Osteoblast (primary cell): ENCODE results near the gene NFIA. TPM values are rescaled to one million over a fixed set of nuclear protein-coding genes. Genes with fewer than 3 reads are reported as not detected.
A peak's percentile ranks its signal among the peaks of the same experiment; 100 is the strongest.

Experiments used
- DNase-seq: peaks from one replicate; pipeline ENCODE4 v3.0.0; 2011; ENCODE audit warnings: low spot score, mixed read lengths; ENCODE audit not compliant: insufficient read length; ENCODE audit errors: missing footprints
- H2AFZ ChIP-seq: 2 replicates; pipeline ENCODE4 v1.6.0; 2011; ENCODE audit warnings: mild to moderate bottlenecking, low read length
- H3K27ac ChIP-seq: 2 replicates; pipeline ENCODE4 v1.5.1; 2011; ENCODE audit warnings: mild to moderate bottlenecking, low read depth, low read length, moderate library complexity
- H3K27me3 ChIP-seq: 2 replicates; pipeline ENCODE4 v1.6.0; 2012; ENCODE audit warnings: mild to moderate bottlenecking, control low read depth, inconsistent platforms, low read length, moderate library complexity; ENCODE audit not compliant: insufficient read depth
- H3K36me3 ChIP-seq: 2 replicates; pipeline ENCODE4 v1.5.1; 2011; ENCODE audit warnings: mild to moderate bottlenecking, low read length, control low read depth, moderate library complexity; ENCODE audit not compliant: insufficient read depth
- H3K4me1 ChIP-seq: 2 replicates; pipeline ENCODE4 v1.5.1; 2011; ENCODE audit warnings: mild to moderate bottlenecking, low read length, control low read depth, moderate library complexity; ENCODE audit not compliant: insufficient read depth
- H3K4me2 ChIP-seq: 2 replicates; pipeline ENCODE4 v1.6.0; 2011; ENCODE audit warnings: mild to moderate bottlenecking, low read length; ENCODE audit not compliant: insufficient read depth
- H3K4me3 ChIP-seq: fragments of 200-600 bp; sonication (generic); 3 replicates; pipeline ENCODE4 v1.5.1; 2012; ENCODE audit warnings: mild to moderate bottlenecking, low read length, inconsistent platforms; ENCODE audit not compliant: insufficient read depth
- H3K79me2 ChIP-seq: 2 replicates; pipeline ENCODE4 v1.6.0; 2012; ENCODE audit warnings: mild to moderate bottlenecking, low read length, control low read depth, inconsistent platforms; ENCODE audit not compliant: insufficient read depth
- H3K9me3 ChIP-seq: 2 replicates; pipeline ENCODE4 v1.5.1; 2011; ENCODE audit warnings: low read depth, low read length, control low read depth
- H4K20me1 ChIP-seq: 2 replicates; pipeline ENCODE4 v1.6.0; 2012; ENCODE audit warnings: mild to moderate bottlenecking, low read length, control low read depth; ENCODE audit not compliant: insufficient read depth
- total RNA-seq: library from RNA; depleted of rRNA; stranded (reverse); fragments of >200 nt; gene quantifications from 2 replicates; pipeline ENCODE4 v1.2.3, GENCODE V29; 2012
- TF ChIP-seq, protein P1 (sequence below): IDR thresholded peaks from 2 replicates; pipeline ENCODE4 v1.5.1; 2011; ENCODE audit warnings: mild to moderate bottlenecking, low read depth, low read length, moderate library complexity; ENCODE audit errors: extremely low read depth

The NFIA gene
- total RNA-seq, 1 donor, result 7.2 TPM

DNA sequence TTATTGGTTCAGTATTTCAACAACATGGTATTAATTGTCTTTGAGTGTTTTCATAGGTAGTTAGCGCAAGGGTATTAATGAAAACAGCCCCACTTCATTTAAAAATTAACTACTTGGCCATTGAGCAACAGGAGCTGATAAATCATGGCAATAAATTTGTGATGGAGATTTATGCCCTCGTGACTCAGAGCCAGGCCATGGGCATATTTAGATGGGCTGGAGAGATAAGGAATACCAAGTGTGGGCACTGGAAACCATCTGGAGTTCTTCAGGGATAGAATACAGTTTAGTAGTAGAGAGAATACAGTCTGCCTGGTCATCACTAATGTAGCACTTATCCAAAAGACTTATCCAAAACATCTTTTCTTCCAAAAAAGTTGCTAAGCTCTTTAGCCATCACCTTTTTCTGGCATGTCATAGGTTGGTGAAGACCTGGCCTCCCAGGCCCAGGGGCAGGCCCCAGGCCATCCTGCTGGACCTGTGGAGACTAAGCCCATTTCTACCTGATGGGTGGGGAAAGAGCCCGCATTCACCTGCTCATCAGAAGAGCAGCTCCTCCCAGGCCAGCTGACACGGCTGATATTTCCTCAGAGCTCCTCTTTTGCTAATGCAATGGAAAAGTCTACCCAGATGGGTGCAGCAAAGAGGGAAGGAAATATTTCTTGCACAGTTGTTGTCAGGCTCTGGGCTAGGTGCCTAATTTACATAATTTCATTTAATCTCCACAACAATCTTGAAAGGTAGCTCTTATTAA is 404.6 kb downstream of the NFIA start:
- Histone ChIP-seq H3K4me3 (no peak overlapping the region), H3K36me3 (no peaks in the 10 kb centered on the region), H3K27ac (no peak overlapping the region), H3K9me3 (no peaks in the 10 kb centered on the region), H3K4me1 (no peaks in the 10 kb centered on the region), H3K4me2 (no peak overlapping the region), H2AFZ (no peak overlapping the region), H3K27me3 (no peaks in the 10 kb centered on the region), H4K20me1 (no peaks in the 10 kb centered on the region), H3K79me2 (no peaks in the 10 kb centered on the region)
- peak; percentile 49 for DNase-seq
- TF ChIP-seq, protein P1, sequence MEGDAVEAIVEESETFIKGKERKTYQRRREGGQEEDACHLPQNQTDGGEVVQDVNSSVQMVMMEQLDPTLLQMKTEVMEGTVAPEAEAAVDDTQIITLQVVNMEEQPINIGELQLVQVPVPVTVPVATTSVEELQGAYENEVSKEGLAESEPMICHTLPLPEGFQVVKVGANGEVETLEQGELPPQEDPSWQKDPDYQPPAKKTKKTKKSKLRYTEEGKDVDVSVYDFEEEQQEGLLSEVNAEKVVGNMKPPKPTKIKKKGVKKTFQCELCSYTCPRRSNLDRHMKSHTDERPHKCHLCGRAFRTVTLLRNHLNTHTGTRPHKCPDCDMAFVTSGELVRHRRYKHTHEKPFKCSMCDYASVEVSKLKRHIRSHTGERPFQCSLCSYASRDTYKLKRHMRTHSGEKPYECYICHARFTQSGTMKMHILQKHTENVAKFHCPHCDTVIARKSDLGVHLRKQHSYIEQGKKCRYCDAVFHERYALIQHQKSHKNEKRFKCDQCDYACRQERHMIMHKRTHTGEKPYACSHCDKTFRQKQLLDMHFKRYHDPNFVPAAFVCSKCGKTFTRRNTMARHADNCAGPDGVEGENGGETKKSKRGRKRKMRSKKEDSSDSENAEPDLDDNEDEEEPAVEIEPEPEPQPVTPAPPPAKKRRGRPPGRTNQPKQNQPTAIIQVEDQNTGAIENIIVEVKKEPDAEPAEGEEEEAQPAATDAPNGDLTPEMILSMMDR, result no peak

DNA sequence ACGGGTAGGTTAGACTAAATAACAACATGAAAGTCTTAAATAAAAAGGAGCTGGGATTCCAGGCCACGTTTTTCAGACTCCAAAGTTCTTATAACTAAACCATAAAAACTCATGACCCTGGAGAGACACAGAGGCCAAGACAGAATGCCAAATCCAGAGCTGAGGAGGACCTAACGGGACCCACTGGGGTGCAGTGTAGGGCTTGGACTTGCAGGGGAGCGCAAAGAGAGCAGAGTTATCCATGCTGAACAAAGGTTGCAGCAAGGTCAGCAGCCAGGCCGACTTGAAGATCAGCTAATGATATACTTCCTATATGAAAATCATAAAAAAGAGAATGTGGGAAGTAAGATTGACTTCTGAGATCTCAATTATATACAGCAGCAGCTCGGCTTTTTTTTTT is 405.4 kb downstream of the NFIA start:
- no peak overlapping the region for H3K27ac ChIP-seq
- H3K4me1 ChIP-seq, result no peaks in the 10 kb centered on the region
- TF ChIP-seq, protein P1, result no peak
- DNase-seq, result no peak
- H3K9me3 ChIP-seq, result no peaks in the 10 kb centered on the region
- H4K20me1 ChIP-seq, result no peaks in the 10 kb centered on the region
- no peak overlapping the region for H3K4me3 ChIP-seq
- no peak overlapping the region for H3K4me2 ChIP-seq
- H3K27me3 ChIP-seq, result no peaks in the 10 kb centered on the region
- no peaks in the 10 kb centered on the region for H3K36me3 ChIP-seq
- H3K79me2 ChIP-seq, result no peaks in the 10 kb centered on the region
- H2AFZ ChIP-seq, result no peak overlapping the region

DNA sequence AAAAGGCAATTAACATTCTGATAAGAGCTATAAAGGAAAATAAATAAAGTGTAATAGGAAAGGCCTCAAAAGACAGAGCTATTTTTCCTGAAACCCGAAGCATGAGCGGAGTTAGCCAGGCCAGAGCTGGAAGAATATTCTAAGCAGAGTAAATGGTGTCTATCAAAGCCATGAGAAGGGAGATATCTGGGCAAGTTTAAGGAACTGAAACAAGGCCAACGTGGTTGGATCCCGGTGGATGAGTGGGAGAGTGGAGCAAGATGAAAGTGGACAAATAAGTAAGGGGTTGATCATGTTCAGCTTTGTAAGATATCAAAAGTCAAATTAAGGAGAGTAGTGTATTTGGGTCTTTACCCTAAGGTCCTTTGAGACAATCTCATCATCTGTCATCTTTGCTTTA is 408.6 kb downstream of the NFIA start:
- H3K4me1 ChIP-seq, result no peaks in the 10 kb centered on the region
- H2AFZ ChIP-seq, result no peak overlapping the region
- H3K36me3 ChIP-seq, result no peaks in the 10 kb centered on the region
- H3K79me2 ChIP-seq, result no peaks in the 10 kb centered on the region
- no peak overlapping the region for H3K27ac ChIP-seq
- no peak overlapping the region for H3K4me3 ChIP-seq
- H3K27me3 ChIP-seq, result no peaks in the 10 kb centered on the region
- no peaks in the 10 kb centered on the region for H3K9me3 ChIP-seq
- no peak for DNase-seq
- H3K4me2 ChIP-seq, result no peak overlapping the region
- H4K20me1 ChIP-seq, result no peaks in the 10 kb centered on the region
- TF ChIP-seq, protein P1, result no peak

DNA sequence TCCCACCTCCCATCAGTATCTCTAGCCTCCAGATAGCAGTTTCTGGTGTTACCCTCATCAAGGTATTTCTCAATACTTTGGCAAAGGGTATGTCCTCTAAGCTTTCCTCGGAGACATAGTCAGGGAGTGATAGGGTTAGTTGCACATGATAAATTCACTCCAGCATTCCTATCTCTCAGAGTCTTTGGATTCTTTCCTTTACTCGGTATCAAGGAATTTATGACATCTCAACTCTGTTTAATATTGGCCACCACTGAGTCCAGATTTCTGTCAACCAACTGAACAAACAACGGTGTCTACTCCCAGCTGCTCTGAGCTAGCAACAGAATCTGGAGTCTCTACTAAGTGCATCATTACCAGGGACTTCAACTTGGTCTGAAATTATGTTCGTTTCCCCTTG is 409.1 kb downstream of the NFIA start:
- TF ChIP-seq, protein P1, result no peak
- H3K79me2 ChIP-seq, result no peaks in the 10 kb centered on the region
- H3K36me3 ChIP-seq, result no peaks in the 10 kb centered on the region
- H3K4me1 ChIP-seq, result no peaks in the 10 kb centered on the region
- no peaks in the 10 kb centered on the region for H4K20me1 ChIP-seq
- no peak for DNase-seq
- H3K4me2 ChIP-seq, result no peak overlapping the region
- H2AFZ ChIP-seq, result no peak overlapping the region
- H3K4me3 ChIP-seq, result no peak overlapping the region
- H3K9me3 ChIP-seq, result no peaks in the 10 kb centered on the region
- H3K27me3 ChIP-seq, result no peaks in the 10 kb centered on the region
- no peak overlapping the region for H3K27ac ChIP-seq
